Stimulated activated CD8-positive, alpha-beta memory T cell treated with anti-CD3 and anti-CD28 coated beads, Interleukin-15, amount 100 ng/mL, for 24 hours (primary cell): ENCODE data around the gene LARP4.
"Not testable (repeated sequence)": the region's sequence is repeated elsewhere in the genome, so short reads cannot be mapped to it uniquely, and the experiment has no call there.

Experiments
- DNase-seq: peaks from one replicate; pipeline ENCODE4 v3.0.0-alpha.2; 2020; ENCODE audit warnings: low read depth

Gene LARP4

GRCh38 chr12:50483488-50483887 lies 82.8 kb downstream of the LARP4 start:
- DNase-seq, result no peak

GRCh38 chr12:50488801-50489200 lies 88.1 kb downstream of the LARP4 start:
- no peak for DNase-seq

- not testable (repeated sequence) for DNase-seq
These were observed 97.4 kb downstream of the LARP4 start for GRCh38 chr12:50498119-50498518.

- DNase-seq, result peak; percentile 89
These were observed 104.4 kb downstream of the LARP4 start, which contains the start of gene DIP2B for GRCh38 chr12:50504798-50505674. DIP2B (plus strand) TSS chr12:50504985; CDS start chr12:50505141, 156 bp downstream.

GRCh38 chr12:50505675-50506530 lies 105.2 kb downstream of the LARP4 start:
- DNase-seq, result no peak

GRCh38 chr12:50506753-50507473 lies 106.2 kb downstream of the LARP4 start:
- DNase-seq, result no peak

- DNase-seq, result no peak
These were observed 106.8 kb downstream of the LARP4 start for GRCh38 chr12:50507474-50507838.

GRCh38 chr12:50507930-50508329 lies 107.2 kb downstream of the LARP4 start:
- DNase-seq, result no peak

GRCh38 chr12:50508414-50508813 lies 107.7 kb downstream of the LARP4 start:
- DNase-seq, result no peak

- DNase-seq, result no peak
These were observed 108.4 kb downstream of the LARP4 start for GRCh38 chr12:50508970-50509663.

GRCh38 chr12:50514526-50515276 lies 114.0 kb downstream of the LARP4 start:
- DNase-seq, result no peak

GRCh38 chr12:50515587-50515986 lies 114.9 kb downstream of the LARP4 start:
- DNase-seq, result no peak

- no peak for DNase-seq
These were observed 116.8 kb downstream of the LARP4 start for GRCh38 chr12:50517421-50518048.

- no peak for DNase-seq
These were observed 117.4 kb downstream of the LARP4 start for GRCh38 chr12:50518090-50518489.

- no peak for DNase-seq
These were observed 118.7 kb downstream of the LARP4 start for GRCh38 chr12:50519353-50519752.

- DNase-seq, result no peak
These were observed 119.9 kb downstream of the LARP4 start for GRCh38 chr12:50520416-50521207.

- DNase-seq, result not testable (repeated sequence)
These were observed 121.1 kb downstream of the LARP4 start for GRCh38 chr12:50521781-50522180.

GRCh38 chr12:50523772-50524171 lies 123.1 kb downstream of the LARP4 start:
- DNase-seq, result no peak

- DNase-seq, result no peak
These were observed 123.9 kb downstream of the LARP4 start for GRCh38 chr12:50524621-50525020.

- no peak for DNase-seq
These were observed 124.7 kb downstream of the LARP4 start for GRCh38 chr12:50525422-50525821.
